Osteocyte (in vitro differentiated cells): ENCODE measurements around the gene ZNF789. TPM values are rescaled to one million over a fixed set of nuclear protein-coding genes. Genes with fewer than 3 reads are reported as not detected.

Experiments used
- DNase-seq: peaks from one replicate; pipeline ENCODE4 v3.0.0; 2021; ENCODE audit warnings: mixed read lengths; ENCODE audit not compliant: unreplicated experiment; ENCODE audit errors: extremely low spot score
- H3K27ac Mint-ChIP-seq: one replicate; pipeline ENCODE4 v1.8.0; 2021; ENCODE audit warnings: mild to moderate bottlenecking, mixed read lengths; ENCODE audit not compliant: unreplicated experiment
- H3K27me3 Mint-ChIP-seq: one replicate; pipeline ENCODE4 v1.8.0; 2021; ENCODE audit warnings: mixed read lengths; ENCODE audit not compliant: unreplicated experiment
- H3K36me3 Mint-ChIP-seq: one replicate; pipeline ENCODE4 v1.8.0; 2021; ENCODE audit warnings: mixed read lengths; ENCODE audit not compliant: unreplicated experiment
- H3K4me1 Mint-ChIP-seq: one replicate; pipeline ENCODE4 v1.8.0; 2021; ENCODE audit warnings: mixed read lengths; ENCODE audit not compliant: unreplicated experiment
- H3K4me3 Mint-ChIP-seq: one replicate; pipeline ENCODE4 v1.8.0; 2021; ENCODE audit warnings: mild to moderate bottlenecking, moderate library complexity, mixed read lengths; ENCODE audit not compliant: unreplicated experiment
- H3K9me3 Mint-ChIP-seq: one replicate; pipeline ENCODE4 v1.8.0; 2021; ENCODE audit warnings: mixed read lengths; ENCODE audit not compliant: unreplicated experiment
- total RNA-seq: library from RNA; stranded (reverse); gene quantifications from 2 replicates; pipeline ENCODE4 v1.2.1, GENCODE V29; 2021
- TF ChIP-seq, protein P1 (sequence below): fragments of 200-600 bp; sonication (generic); IDR thresholded peaks from 2 replicates; pipeline ENCODE4 v1.5.0; 2021; ENCODE audit warnings: antibody characterized with exemption, mild to moderate bottlenecking, moderate library complexity

The ZNF789 gene
- total RNA-seq, 1 donor from 2014 or later, result 8.4 TPM

DNA sequence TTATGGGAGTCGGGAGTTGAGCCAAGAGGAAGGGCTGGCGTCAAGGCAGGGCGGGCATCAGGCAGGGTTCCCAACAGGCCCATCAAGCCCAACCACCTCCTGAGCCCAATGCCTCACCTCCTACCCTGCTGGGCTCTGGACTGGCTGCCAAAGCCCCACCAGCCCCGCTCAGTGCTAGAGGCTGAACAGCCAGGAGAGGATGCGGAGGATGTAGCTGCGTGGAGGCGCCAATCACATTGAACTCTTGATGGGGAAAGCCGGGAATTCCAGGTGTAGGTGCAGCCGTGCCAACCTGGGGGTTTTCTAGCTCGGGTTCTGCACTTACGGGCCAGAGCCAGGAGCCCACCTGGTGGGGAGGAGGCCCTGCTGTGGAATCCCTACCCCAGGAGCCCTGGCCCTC lies 19.6 kb upstream of the ZNF789 start:
- Mint-ChIP-seq H3K9me3 (no peaks in the 10 kb centered on the region), H3K36me3 (peaks cover 36% of the 10 kb centered on the region), H3K4me3 (no peak overlapping the region), H3K27me3 (no peaks in the 10 kb centered on the region), H3K27ac (no peak overlapping the region), H3K4me1 (no peaks in the 10 kb centered on the region)
- no peak for DNase-seq
- TF ChIP-seq, protein P1, sequence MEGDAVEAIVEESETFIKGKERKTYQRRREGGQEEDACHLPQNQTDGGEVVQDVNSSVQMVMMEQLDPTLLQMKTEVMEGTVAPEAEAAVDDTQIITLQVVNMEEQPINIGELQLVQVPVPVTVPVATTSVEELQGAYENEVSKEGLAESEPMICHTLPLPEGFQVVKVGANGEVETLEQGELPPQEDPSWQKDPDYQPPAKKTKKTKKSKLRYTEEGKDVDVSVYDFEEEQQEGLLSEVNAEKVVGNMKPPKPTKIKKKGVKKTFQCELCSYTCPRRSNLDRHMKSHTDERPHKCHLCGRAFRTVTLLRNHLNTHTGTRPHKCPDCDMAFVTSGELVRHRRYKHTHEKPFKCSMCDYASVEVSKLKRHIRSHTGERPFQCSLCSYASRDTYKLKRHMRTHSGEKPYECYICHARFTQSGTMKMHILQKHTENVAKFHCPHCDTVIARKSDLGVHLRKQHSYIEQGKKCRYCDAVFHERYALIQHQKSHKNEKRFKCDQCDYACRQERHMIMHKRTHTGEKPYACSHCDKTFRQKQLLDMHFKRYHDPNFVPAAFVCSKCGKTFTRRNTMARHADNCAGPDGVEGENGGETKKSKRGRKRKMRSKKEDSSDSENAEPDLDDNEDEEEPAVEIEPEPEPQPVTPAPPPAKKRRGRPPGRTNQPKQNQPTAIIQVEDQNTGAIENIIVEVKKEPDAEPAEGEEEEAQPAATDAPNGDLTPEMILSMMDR, result no peak

GRCh38 chr7:99455874-99456273 lies 16.8 kb upstream of the ZNF789 start:
- Mint-ChIP-seq H3K9me3 (no peaks in the 10 kb centered on the region), H3K27ac (no peak overlapping the region), H3K27me3 (no peaks in the 10 kb centered on the region), H3K4me1 (no peaks in the 10 kb centered on the region), H3K36me3 (peaks cover 28% of the 10 kb centered on the region), H3K4me3 (no peak overlapping the region)
- TF ChIP-seq, protein P1, result no peak
- no peak for DNase-seq

- DNase-seq, result no peak
- Mint-ChIP-seq H3K4me3 (no peak overlapping the region), H3K27ac (no peak overlapping the region), H3K4me1 (no peaks in the 10 kb centered on the region), H3K36me3 (peaks cover 25% of the 10 kb centered on the region), H3K9me3 (no peaks in the 10 kb centered on the region), H3K27me3 (no peaks in the 10 kb centered on the region)
- TF ChIP-seq, protein P1, result no peak
Observed at GRCh38 chr7:99456288-99456687, 16.4 kb upstream of the ZNF789 start.

DNA sequence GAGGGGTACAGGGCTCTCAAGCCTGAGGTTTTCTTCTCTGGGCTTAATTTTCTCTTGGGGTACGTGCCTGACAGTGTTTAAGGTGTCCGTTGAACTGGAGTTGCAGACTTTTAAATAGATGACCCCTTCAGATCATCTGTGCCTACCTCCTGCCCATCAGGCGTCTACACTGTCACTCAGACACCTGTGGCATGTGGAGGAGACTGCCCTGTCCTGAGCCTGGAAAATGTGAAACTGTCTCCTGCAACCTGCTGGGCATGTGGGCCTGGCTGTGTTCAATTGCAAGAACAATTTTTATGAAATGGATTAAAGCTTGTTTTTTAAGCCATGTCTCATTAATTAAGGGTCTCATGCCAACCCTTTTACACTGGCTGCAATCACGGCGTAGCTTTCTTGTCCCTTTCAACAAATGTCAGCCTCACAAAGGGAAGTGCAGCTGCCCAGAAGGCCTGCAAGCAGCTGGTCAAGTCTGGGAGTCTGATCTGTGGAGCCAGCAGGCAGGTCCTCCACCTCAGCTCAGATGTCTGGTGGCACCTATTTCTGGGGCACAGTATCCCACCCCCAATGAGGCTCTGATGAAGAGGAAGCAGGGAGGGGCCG lies 15.5 kb upstream of the ZNF789 start:
- H3K27ac Mint-ChIP-seq, result no peak overlapping the region
- no peak overlapping the region for H3K4me3 Mint-ChIP-seq

GRCh38 chr7:99457650-99458493 lies 14.8 kb upstream of the ZNF789 start:
- H3K4me3 Mint-ChIP-seq, result no peak overlapping the region
- H3K27ac Mint-ChIP-seq, result no peak overlapping the region
- no peaks in the 10 kb centered on the region for H3K9me3 Mint-ChIP-seq
- no peak for DNase-seq
- H3K36me3 Mint-ChIP-seq, result peaks cover 25% of the 10 kb centered on the region
- TF ChIP-seq, protein P1, result no peak
- H3K27me3 Mint-ChIP-seq, result no peaks in the 10 kb centered on the region
- H3K4me1 Mint-ChIP-seq, result no peaks in the 10 kb centered on the region

More for the DNA sequence above, 15.5 kb upstream of the ZNF789 start:
- DNase-seq, result no peak
- H3K9me3 Mint-ChIP-seq, result no peaks in the 10 kb centered on the region
- H3K36me3 Mint-ChIP-seq, result peaks cover 25% of the 10 kb centered on the region
- TF ChIP-seq, protein P1, result no peak
- H3K27me3 Mint-ChIP-seq, result no peaks in the 10 kb centered on the region
- H3K4me1 Mint-ChIP-seq, result no peaks in the 10 kb centered on the region
